NT2/D1 (cell line): ENCODE results near the gene URGCP.

Experiments
- DNase-seq: peaks from one replicate; pipeline ENCODE4 v3.0.0-alpha.2; 2011; ENCODE audit warnings: low read depth, low spot score
- H3K27me3 ChIP-seq: 2 replicates; pipeline ENCODE4 v1.6.0; 2011; ENCODE audit warnings: mild to moderate bottlenecking; ENCODE audit not compliant: insufficient read length, insufficient read depth
- H3K36me3 ChIP-seq: 2 replicates; pipeline ENCODE4 v1.6.1; 2011; ENCODE audit warnings: mild to moderate bottlenecking, low read length, mixed read lengths; ENCODE audit not compliant: insufficient read depth, insufficient read length
- H3K4me1 ChIP-seq: 2 replicates; pipeline ENCODE4 v1.5.1; 2011; ENCODE audit not compliant: insufficient read depth, insufficient read length
- H3K4me3 ChIP-seq: 2 replicates; pipeline ENCODE4 v1.5.1; 2011; ENCODE audit warnings: low read depth; ENCODE audit not compliant: insufficient read length
- H3K9ac ChIP-seq: 2 replicates; pipeline ENCODE4 v1.6.0; 2011; ENCODE audit warnings: low read depth; ENCODE audit not compliant: insufficient read length
- H3K9me3 ChIP-seq: 2 replicates; pipeline ENCODE4 v1.5.1; 2011; ENCODE audit warnings: mild to moderate bottlenecking, low read length; ENCODE audit not compliant: insufficient read depth
- SUZ12 ChIP-seq: IDR thresholded peaks from 2 replicates; pipeline ENCODE4 v1.6.1; 2011; ENCODE audit not compliant: insufficient read length, insufficient read depth; ENCODE audit errors: extremely low read depth
- YY1 ChIP-seq: IDR thresholded peaks from 2 replicates; pipeline ENCODE4 v1.6.1; 2011; ENCODE audit not compliant: insufficient read length, insufficient read depth
- ZNF274 ChIP-seq: IDR thresholded peaks from 2 replicates; pipeline ENCODE4 v1.6.1; 2011; ENCODE audit warnings: mild to moderate bottlenecking, low read depth, low read length

Gene URGCP

DNA sequence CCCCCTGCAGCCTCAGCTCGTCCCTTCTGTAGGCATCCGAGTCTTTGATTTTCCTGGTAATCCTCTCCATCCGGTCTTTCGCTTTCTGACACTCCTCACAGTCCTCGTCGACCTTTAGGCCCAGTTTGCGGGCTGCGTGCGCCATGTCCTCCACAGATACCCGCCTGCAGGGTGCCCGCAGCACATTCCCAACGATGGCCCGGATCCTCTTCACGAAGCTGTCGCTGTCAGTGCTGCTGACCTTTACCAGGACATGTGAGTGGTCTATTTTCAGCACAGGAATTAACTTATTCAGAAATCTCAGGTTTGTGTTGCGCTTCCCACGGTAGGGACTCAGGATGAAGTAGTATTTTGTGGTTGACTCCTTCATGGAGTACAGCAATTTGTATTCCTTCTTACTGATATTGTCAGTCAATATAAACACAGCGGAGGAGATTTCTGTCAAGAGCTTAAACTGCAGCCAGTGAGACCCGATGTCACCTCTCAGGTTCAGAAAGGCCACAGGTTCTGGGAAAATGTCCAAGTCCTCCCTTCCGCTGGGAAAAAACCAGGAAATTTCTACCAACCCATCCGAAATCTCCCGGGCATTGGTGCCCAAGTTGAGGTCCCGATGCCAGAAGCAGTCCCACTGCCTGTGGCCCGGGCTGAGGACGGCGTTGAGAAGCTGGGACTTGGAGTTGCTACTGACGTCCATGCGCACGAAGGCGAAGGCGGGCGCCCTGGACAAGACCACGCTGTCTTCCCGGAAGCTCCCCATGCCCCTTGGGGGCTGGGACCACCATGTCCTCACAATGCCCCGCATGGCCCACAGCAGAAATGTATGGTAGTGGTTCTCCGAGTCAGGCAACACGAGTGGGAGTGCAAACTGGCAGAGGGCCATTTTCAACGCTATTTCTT is 28.2 kb downstream of the URGCP start:
- Histone ChIP-seq H3K9ac (no peak overlapping the region), H3K4me1 (no peaks in the 10 kb centered on the region), H3K27me3 (no peaks in the 10 kb centered on the region), H3K36me3 (peaks cover 56% of the 10 kb centered on the region), H3K4me3 (no peak overlapping the region), H3K9me3 (no peaks in the 10 kb centered on the region)
- no peak for DNase-seq
- TF ChIP-seq SUZ12 (no peak), ZNF274 (no peak), YY1 (no peak)

DNA sequence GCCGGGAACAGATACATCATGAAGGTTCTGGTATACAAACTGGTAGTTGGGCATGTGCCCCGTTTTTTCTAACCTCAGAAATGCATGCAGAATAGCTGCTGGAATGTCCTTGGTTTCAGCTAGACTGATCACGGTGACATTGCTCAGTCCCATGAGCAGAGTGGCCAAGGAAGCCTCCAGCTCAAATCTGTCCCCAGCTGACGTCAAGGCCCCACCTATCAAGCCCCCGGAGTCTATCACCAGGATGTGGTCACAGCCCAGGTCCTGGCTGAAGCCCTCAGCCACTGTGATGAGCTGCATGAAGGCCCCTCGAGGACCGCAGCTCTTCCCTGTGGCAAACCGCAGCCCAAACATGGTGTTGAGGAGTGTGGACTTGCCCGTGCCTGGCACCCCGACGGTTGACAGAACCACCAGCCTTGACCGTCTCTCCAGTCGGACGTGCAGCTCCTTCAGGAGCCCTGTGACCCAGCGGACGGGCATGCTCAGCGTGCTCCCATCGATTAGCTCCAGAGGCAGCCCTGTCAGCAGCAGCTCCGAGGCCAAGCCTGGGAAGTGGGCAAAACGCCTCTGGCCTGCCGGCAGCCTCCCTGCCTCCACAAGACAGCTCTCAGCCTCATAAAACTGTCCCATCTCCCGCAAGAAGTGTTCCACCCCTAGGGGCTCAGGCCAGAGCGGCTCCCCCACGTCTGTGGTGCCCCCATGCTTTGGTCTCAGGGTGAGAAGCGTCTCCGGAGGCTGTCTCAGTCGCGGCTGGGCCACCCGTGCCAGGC is 29.2 kb downstream of the URGCP start:
- H3K36me3 ChIP-seq, result peaks cover 56% of the 10 kb centered on the region
- no peak overlapping the region for H3K9ac ChIP-seq
- H3K27me3 ChIP-seq, result no peaks in the 10 kb centered on the region
- TF ChIP-seq YY1 (no peak), SUZ12 (no peak), ZNF274 (no peak)
- peaks cover 3% of the 10 kb centered on the region for H3K4me1 ChIP-seq
- no peak overlapping the region for H3K4me3 ChIP-seq
- no peaks in the 10 kb centered on the region for H3K9me3 ChIP-seq
- DNase-seq, result no peak

DNA sequence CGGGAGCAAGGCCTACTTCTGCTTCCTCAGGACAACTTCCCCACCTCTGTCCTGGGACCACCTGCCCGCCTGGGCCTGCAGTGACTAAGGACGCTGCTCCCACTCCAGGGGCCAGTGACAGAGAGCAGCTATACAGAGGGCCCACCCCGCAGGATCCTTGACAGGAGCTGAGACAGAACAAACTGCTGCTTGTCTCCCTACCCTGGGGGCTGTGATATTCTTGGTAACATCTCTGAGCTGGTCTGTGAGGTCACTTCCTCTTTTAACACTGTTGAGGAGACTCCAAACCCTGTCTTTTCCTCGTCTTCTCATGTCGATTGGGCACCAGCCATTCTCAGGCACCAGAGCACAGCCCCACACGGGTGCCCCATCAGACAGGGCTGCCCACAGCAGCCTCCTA is 30.2 kb downstream of the URGCP start:
- no peaks in the 10 kb centered on the region for H3K27me3 ChIP-seq
- H3K36me3 ChIP-seq, result peaks cover 51% of the 10 kb centered on the region
- no peak for TF ChIP-seq YY1
- TF ChIP-seq ZNF274, result no peak
- TF ChIP-seq SUZ12, result no peak
- no peak overlapping the region for H3K4me3 ChIP-seq
- peaks cover 7% of the 10 kb centered on the region for H3K4me1 ChIP-seq
- H3K9me3 ChIP-seq, result 0 out of 2 replicates have a peak, but pooled peaks cover 1% of the 10 kb centered on the region
- DNase-seq, result no peak
- no peak overlapping the region for H3K9ac ChIP-seq

DNA sequence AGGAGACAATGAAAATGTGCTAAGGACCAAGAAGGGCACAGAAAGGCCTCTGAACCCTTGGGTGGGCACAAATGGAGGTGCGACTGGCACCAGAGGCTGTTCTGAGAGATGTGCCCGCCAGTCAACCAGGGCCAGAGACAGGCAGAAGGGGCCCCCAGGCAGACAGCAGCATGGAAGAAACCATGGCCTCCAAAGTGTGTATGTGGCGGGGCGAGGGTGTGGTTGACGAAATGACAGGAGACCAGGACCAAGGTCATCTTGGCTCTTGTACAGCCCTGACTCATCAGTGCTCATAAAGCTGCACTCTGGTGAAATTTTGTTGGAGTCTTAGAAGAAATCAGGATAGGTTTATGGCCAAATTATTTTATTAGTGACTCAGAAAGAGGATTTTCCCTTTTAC is 33.1 kb downstream of the URGCP start:
- Histone ChIP-seq H3K9ac (no peak overlapping the region), H3K36me3 (peaks cover 32% of the 10 kb centered on the region), H3K4me3 (no peak overlapping the region), H3K27me3 (peaks cover 5% of the 10 kb centered on the region), H3K9me3 (peaks cover 13% of the 10 kb centered on the region), H3K4me1 (peaks cover 7% of the 10 kb centered on the region)
- no peak for DNase-seq
- no peak for TF ChIP-seq YY1
- no peak for TF ChIP-seq ZNF274
- no peak for TF ChIP-seq SUZ12

DNA sequence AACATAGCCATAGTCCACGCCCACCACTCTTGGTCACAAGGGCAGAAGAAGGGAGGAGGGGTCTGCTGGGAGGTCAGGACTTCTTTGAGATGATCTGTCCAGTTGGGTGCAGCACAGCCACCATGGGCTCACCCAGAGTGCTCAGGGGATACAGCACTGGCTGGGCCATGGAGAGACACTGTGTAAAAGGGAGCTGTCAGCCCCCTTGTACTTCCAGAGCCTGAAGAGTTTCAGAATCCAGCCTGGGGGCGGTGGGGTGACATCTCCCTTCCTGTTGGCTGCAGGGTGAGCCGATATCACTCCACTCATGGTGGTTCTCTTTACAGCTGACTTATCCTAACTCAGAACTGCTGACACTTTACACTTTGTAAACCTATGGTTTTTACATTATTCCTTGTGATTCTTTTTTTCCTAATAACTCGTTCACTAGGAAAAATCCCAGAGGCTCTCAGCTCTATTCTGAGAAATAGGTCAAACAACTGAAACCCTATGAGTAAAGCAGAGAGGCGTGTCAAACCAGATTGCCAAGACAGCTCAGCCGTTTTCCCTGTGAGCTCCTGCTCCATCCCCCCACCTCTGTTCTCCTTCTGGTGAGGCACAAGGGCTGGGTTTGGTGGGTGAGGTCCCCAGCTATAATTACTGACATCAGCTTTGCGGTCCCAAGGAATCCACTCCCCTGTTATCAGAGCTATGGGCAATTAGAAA is 33.8 kb downstream of the URGCP start:
- H3K9me3 ChIP-seq, result peaks cover 13% of the 10 kb centered on the region
- H3K4me3 ChIP-seq, result no peak overlapping the region
- H3K9ac ChIP-seq, result no peak overlapping the region
- no peak for DNase-seq
- no peak for TF ChIP-seq YY1
- TF ChIP-seq SUZ12, result no peak
- no peak for TF ChIP-seq ZNF274
- H3K4me1 ChIP-seq, result peaks cover 7% of the 10 kb centered on the region
- peaks cover 31% of the 10 kb centered on the region for H3K36me3 ChIP-seq
- peaks cover 5% of the 10 kb centered on the region for H3K27me3 ChIP-seq

DNA sequence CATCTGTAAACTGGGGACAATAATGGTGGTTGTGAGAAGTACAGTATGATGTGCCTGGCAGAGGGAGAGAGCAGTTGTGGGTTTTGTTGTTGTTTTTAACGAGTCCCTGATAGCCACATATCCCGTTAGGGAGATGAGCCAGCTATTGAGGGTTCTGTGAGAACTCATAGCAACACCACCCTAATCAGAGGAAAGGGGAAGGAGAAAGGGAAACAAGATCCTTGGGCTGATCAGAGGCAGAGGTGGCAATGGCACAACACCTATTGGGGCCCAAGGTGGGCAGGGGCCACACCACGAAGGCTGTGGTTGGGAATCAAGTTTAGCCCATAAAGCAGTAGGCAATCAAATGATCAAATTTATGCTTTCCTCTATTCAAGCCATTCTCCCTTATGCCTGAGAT is 35.3 kb downstream of the URGCP start:
- no peak for DNase-seq
- Histone ChIP-seq H3K9me3 (peaks cover 13% of the 10 kb centered on the region), H3K9ac (no peak overlapping the region), H3K4me1 (peaks cover 7% of the 10 kb centered on the region), H3K36me3 (peaks cover 29% of the 10 kb centered on the region), H3K4me3 (no peak overlapping the region), H3K27me3 (peaks cover 5% of the 10 kb centered on the region)
- peak; percentile 56; the same call in 1 of the 2 replicates for TF ChIP-seq ZNF274
- TF ChIP-seq YY1, result no peak
- TF ChIP-seq SUZ12, result no peak

DNA sequence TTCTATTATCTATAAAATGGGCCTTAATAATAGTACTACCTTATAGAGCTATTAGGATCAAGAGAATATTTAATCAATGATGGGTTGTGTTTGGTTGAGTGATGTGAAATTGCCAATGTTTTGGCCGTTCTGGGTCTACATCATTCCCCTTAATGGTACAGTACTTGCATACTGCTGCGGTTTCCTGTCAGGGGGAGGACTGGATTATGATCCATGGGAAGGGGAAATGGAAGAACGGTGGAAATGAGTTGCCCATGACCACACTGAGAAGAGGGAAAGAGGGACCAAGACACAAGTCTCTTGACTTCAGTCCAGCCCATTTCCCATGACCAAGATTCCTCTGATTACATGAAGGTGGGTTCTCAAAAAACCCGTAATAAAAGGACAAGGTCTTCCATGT is 36.1 kb downstream of the URGCP start:
- Histone ChIP-seq H3K9me3 (peaks cover 13% of the 10 kb centered on the region), H3K9ac (no peak overlapping the region), H3K36me3 (peaks cover 27% of the 10 kb centered on the region), H3K4me3 (no peak overlapping the region), H3K27me3 (peaks cover 5% of the 10 kb centered on the region), H3K4me1 (peaks cover 7% of the 10 kb centered on the region)
- TF ChIP-seq YY1 (no peak), SUZ12 (no peak), ZNF274 (no peak)
- no peak for DNase-seq
